ENCODE measurements around the gene SDSL.

- TF ChIP-seq, protein P1, sequence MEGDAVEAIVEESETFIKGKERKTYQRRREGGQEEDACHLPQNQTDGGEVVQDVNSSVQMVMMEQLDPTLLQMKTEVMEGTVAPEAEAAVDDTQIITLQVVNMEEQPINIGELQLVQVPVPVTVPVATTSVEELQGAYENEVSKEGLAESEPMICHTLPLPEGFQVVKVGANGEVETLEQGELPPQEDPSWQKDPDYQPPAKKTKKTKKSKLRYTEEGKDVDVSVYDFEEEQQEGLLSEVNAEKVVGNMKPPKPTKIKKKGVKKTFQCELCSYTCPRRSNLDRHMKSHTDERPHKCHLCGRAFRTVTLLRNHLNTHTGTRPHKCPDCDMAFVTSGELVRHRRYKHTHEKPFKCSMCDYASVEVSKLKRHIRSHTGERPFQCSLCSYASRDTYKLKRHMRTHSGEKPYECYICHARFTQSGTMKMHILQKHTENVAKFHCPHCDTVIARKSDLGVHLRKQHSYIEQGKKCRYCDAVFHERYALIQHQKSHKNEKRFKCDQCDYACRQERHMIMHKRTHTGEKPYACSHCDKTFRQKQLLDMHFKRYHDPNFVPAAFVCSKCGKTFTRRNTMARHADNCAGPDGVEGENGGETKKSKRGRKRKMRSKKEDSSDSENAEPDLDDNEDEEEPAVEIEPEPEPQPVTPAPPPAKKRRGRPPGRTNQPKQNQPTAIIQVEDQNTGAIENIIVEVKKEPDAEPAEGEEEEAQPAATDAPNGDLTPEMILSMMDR (IDR thresholded peaks at IDR 0.05), result no peak
- no peak for TF ChIP-seq EP300 (IDR thresholded peaks at IDR 0.05)
- TF ChIP-seq POLR2A (IDR thresholded peaks at IDR 0.05; ENCODE audit: low read depth), result no peak
- no peak for TF ChIP-seq POLR2AphosphoS5 (IDR thresholded peaks at IDR 0.05)
Measured at GRCh38 chr12:113467142-113467501, 44.9 kb downstream of the SDSL start.
